SK-N-SH (cell line): ENCODE measurements around the gene LDLRAP1. TPM values are rescaled to one million over a fixed set of nuclear protein-coding genes. Genes with fewer than 3 reads are reported as not detected.

Experiments
- CTCF ChIA-PET: fragments of 300-600, 350-600 bp; formaldehyde crosslinking; extraction: SDS; loops from one replicate; lab custom pipeline; 2021; lab: Yijun Ruan, JAX
- POLR2A ChIA-PET: fragments of 350-600 bp; sonication (Branson Sonifier 250); formaldehyde crosslinking; extraction: SDS; loops from one replicate; lab custom pipeline; 2020; ENCODE audit warnings: antibody characterized with exemption, inconsistent platforms; lab: Yijun Ruan, JAX
- DNase-seq: peaks from one replicate; pipeline ENCODE4 v3.0.0; 2012
- H2AFZ ChIP-seq: fragments of 200-600 bp; sonication (generic); 2 replicates; pipeline ENCODE4 v1.8.1; 2016; ENCODE audit warnings: antibody characterized with exemption, mild to moderate bottlenecking, low read depth
- H3F3A ChIP-seq: fragments of 200-600 bp; sonication (generic); replicated peaks from 2 replicates; pipeline ENCODE3; 2016; ENCODE audit warnings: antibody characterized with exemption, mild to moderate bottlenecking; ENCODE audit not compliant: insufficient read depth
- H3K27ac ChIP-seq, 2 experiments: fragments of 200-500 bp in 1 of 2; fragments of 200-600 bp in 1 of 2; sonication (Bioruptor generic) in 1 of 2; sonication (generic), shearing (Covaris generic) in 1 of 2; 2 replicates each; pipeline versions ENCODE4 v1.5.1 to v1.6.1; 2014 to 2016; ENCODE audit warnings: low read depth in 2 of 2, inconsistent platforms in 1 of 2, low read length in 1 of 2, mild to moderate bottlenecking in 1 of 2, mixed read lengths in 1 of 2
- H3K27me3 ChIP-seq: fragments of 200-600 bp; sonication (generic), shearing (Covaris generic); 2 replicates; pipeline ENCODE4 v1.6.1; 2016; ENCODE audit warnings: mixed run types; ENCODE audit not compliant: insufficient read depth
- H3K36me3 ChIP-seq, 2 experiments: fragments of 200-500 bp in 1 of 2; fragments of 200-600 bp in 1 of 2; sonication (Bioruptor generic) in 1 of 2; sonication (generic) in 1 of 2; replicated peaks in 1 of 2; 2 replicates each; pipeline versions ENCODE3 to v1.5.1; 2014 to 2016; ENCODE audit warnings: low read length in 1 of 2, mild to moderate bottlenecking in 1 of 2; ENCODE audit not compliant: insufficient read depth in 2 of 2, control insufficient read depth in 1 of 2
- H3K4me1 ChIP-seq, 2 experiments: fragments of 200-500 bp in 1 of 2; fragments of 200-600 bp in 1 of 2; sonication (Bioruptor generic) in 1 of 2; sonication (generic), shearing (Covaris generic) in 1 of 2; 2 replicates each; pipeline versions ENCODE4 v1.5.1 to v1.6.1; 2014 to 2016; ENCODE audit warnings: low read depth in 1 of 2, low read length in 1 of 2, mixed run types in 1 of 2; ENCODE audit not compliant: insufficient read depth in 2 of 2, control insufficient read depth in 1 of 2
- H3K4me2 ChIP-seq: fragments of 200-600 bp; sonication (generic), shearing (Covaris generic); 2 replicates; pipeline ENCODE4 v1.6.1; 2017; ENCODE audit warnings: mixed run types
- H3K4me3 ChIP-seq, 2 experiments: fragments of 200-500 bp in 1 of 2; fragments of 200-600 bp in 1 of 2; sonication (Bioruptor generic) in 1 of 2; sonication (generic), shearing (Covaris generic) in 1 of 2; 2 replicates each; pipeline versions ENCODE4 v1.5.1 to v1.8.1; 2014 to 2016; ENCODE audit warnings: low read depth in 2 of 2, inconsistent platforms in 1 of 2, low read length in 1 of 2, mild to moderate bottlenecking in 1 of 2, mixed read lengths in 1 of 2, moderate library complexity in 1 of 2
- H3K79me2 ChIP-seq: fragments of 200-600 bp; sonication (generic); 2 replicates; pipeline ENCODE4 v1.8.1; 2017; ENCODE audit warnings: mild to moderate bottlenecking; ENCODE audit not compliant: insufficient read depth
- H3K9ac ChIP-seq: fragments of 200-600 bp; sonication (generic); 2 replicates; pipeline ENCODE4 v1.6.1; 2017; ENCODE audit warnings: mixed run types
- H3K9me2 ChIP-seq: fragments of 200-600 bp; sonication (generic); 2 replicates; pipeline ENCODE4 v1.6.1; 2017; ENCODE audit warnings: mixed run types
- H3K9me3 ChIP-seq: fragments of 200-600 bp; sonication (generic); 2 replicates; pipeline ENCODE4 v1.6.1; 2017; ENCODE audit warnings: mixed run types, mild to moderate bottlenecking, moderate library complexity
- H4K20me1 ChIP-seq: fragments of 200-600 bp; sonication (generic); 2 replicates; pipeline ENCODE4 v1.6.1; 2017; ENCODE audit warnings: mild to moderate bottlenecking, mixed run types; ENCODE audit not compliant: insufficient read depth
- CHD2 ChIP-seq: fragments of 150-350 bp; IDR thresholded peaks from 2 replicates; pipeline ENCODE4 v1.6.1; 2018; ENCODE audit warnings: low read length; ENCODE audit not compliant: partially characterized antibody
- EZH2phosphoT487 ChIP-seq: fragments of 200-600 bp; sonication (generic); IDR thresholded peaks from 2 replicates; pipeline ENCODE4 v1.6.1; 2017; ENCODE audit warnings: low read depth, mixed run types, mild to moderate bottlenecking, antibody characterized with exemption, moderate library complexity, borderline replicate concordance
- FOSL2 ChIP-seq: IDR thresholded peaks from 2 replicates; pipeline ENCODE4 v1.4.0; 2012; ENCODE audit warnings: low read depth, mild to moderate bottlenecking, moderate library complexity, borderline replicate concordance
- FOXJ3 ChIP-seq: sonication (generic); formaldehyde crosslinking; IDR thresholded peaks from 2 replicates; pipeline ENCODE4 v1.5.1; 2020; ENCODE audit warnings: mild to moderate bottlenecking, missing genetic modification reagents
- JUND ChIP-seq: IDR thresholded peaks from 2 replicates; pipeline ENCODE4 v1.4.0; 2012
- MEF2A ChIP-seq: IDR thresholded peaks from 2 replicates; pipeline ENCODE4 v1.4.0; 2012; ENCODE audit warnings: low read depth, borderline replicate concordance
- MXI1 ChIP-seq: IDR thresholded peaks from 2 replicates; pipeline ENCODE4 v1.6.1; 2012; ENCODE audit warnings: mild to moderate bottlenecking, low read depth, low read length, improper control_type of control experiment
- RAD21 ChIP-seq: IDR thresholded peaks from 2 replicates; pipeline ENCODE4 v1.6.1; 2012; ENCODE audit warnings: mild to moderate bottlenecking, low read length
- RCOR1 ChIP-seq: fragments of 150-350 bp; IDR thresholded peaks from 2 replicates; pipeline ENCODE4 v1.6.1; 2017; ENCODE audit warnings: antibody characterized with exemption, low read length
- RFX5 ChIP-seq: IDR thresholded peaks from 2 replicates; pipeline ENCODE4 v1.6.1; 2012; ENCODE audit warnings: mild to moderate bottlenecking, improper control_type of control experiment, low read length
- TAF1 ChIP-seq: IDR thresholded peaks from 2 replicates; pipeline ENCODE4 v1.6.1; 2012; ENCODE audit warnings: low read depth, mild to moderate bottlenecking, low read length, moderate library complexity, borderline replicate concordance
- TCF12 ChIP-seq: IDR thresholded peaks from 2 replicates; pipeline ENCODE4 v1.4.0; 2012
- YY1 ChIP-seq: IDR thresholded peaks from 2 replicates; pipeline ENCODE4 v1.4.0; 2012; ENCODE audit warnings: low read depth, mild to moderate bottlenecking
- WGBS: methylation state at CpG from one replicate; pipeline ENCODE4 v1.1.6; 2017; ENCODE audit warnings: low lambda C conversion rate; 5-methylcytosine and 5-hydroxymethylcytosine counted together
- polyA plus RNA-seq, 3 experiments: library from polyadenylated mRNA; depleted of rRNA; stranded (reverse); fragments of >200 nt; gene quantifications; 2 replicates each; pipeline ENCODE4 v1.2.3, GENCODE V29; 2012
- TF ChIP-seq, protein P1 (sequence below): IDR thresholded peaks from 2 replicates; pipeline ENCODE4 v1.6.1; 2012; ENCODE audit warnings: mild to moderate bottlenecking, low read depth, low read length, moderate library complexity
- TF ChIP-seq, protein P2 (sequence below): IDR thresholded peaks from 2 replicates; pipeline ENCODE4 v1.4.0; 2012; ENCODE audit warnings: low read depth, borderline replicate concordance
- TF ChIP-seq, protein P3 (sequence below): IDR thresholded peaks from 2 replicates; pipeline ENCODE4 v1.4.0; 2012; ENCODE audit warnings: low read depth, borderline replicate concordance
- TF ChIP-seq, protein P4 (sequence below): IDR thresholded peaks from 2 replicates; pipeline ENCODE4; 2012
- TF ChIP-seq, protein P5 (sequence below): IDR thresholded peaks from 2 replicates; pipeline ENCODE4 v1.4.0; 2012; ENCODE audit warnings: low read depth
- TF ChIP-seq, protein P6 (sequence below): fragments of 150-350 bp; IDR thresholded peaks from 2 replicates; pipeline ENCODE4 v1.6.1; 2016; ENCODE audit warnings: mild to moderate bottlenecking, low read depth, low read length

LDLRAP1 gene
- polyA plus RNA-seq, 1 of the 3 experiments (the other 2 are of a cell fraction): 19.1 TPM

DNA sequence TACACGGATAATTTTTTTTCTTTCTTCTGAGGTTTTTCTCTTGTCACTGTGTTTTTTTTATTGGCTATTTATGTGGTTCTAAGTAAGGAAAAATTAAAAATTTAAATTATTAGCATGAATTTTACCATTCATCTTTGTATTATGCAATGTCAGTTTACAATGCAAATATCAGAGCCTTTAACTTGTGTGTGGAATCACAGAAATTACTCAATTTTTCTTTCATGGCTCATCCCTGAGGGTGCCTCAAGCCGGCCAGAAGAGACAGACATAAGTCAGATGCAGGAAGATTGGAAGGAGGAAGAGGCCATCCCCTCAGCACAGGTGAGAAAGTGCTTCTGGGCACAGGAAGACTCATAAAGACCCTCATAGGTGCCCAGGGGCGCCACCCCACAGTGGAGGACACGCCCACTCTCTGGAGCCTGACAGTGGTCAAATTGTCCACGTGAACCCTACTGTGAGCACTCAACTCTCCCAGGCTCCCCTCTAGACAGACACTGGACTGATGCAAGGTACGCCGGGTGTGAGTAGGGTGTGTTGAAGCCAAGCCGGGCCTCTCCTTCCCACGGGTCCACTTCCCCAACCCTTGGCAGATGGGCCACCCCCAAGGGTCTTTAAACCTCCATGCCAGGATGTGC, 9.5 kb upstream of the LDLRAP1 start:
- CTCF ChIA-PET: interaction anchor here (1.7 kb wide), 1 partner anchor 13 kb away, joined by 5 read pairs; no protein-coding TSS in a partner anchor
- TF ChIP-seq FOSL2 (no peak), TAF1 (no peak)
- WGBS: 59% methylated on average over 2 of the region's 9 CpGs

DNA sequence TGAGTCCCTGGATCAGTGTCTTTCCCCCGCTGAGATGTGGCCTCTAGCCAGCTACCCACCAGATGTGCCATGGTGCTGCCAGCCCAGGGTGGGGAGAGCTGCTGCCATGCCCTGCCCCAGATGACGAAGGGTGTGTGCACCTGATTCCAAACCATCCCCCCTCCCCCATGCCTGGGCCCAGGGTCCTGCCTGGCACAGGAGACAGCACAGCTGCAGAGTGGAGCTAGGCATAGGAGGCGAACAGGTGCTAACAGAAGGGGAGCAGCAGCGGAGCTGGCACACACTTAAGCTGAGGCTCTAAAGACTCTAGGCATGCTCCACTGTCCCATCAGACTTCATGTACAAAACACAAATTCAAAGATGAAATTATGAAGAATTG, 9.0 kb upstream of the LDLRAP1 start:
- Histone ChIP-seq H3K79me2 (no peaks in the 10 kb centered on the region), H3K9me2 (no peaks in the 10 kb centered on the region), H4K20me1 (no peaks in the 10 kb centered on the region), H3K27me3 (no peaks in the 10 kb centered on the region)
- TF ChIP-seq, protein P1, sequence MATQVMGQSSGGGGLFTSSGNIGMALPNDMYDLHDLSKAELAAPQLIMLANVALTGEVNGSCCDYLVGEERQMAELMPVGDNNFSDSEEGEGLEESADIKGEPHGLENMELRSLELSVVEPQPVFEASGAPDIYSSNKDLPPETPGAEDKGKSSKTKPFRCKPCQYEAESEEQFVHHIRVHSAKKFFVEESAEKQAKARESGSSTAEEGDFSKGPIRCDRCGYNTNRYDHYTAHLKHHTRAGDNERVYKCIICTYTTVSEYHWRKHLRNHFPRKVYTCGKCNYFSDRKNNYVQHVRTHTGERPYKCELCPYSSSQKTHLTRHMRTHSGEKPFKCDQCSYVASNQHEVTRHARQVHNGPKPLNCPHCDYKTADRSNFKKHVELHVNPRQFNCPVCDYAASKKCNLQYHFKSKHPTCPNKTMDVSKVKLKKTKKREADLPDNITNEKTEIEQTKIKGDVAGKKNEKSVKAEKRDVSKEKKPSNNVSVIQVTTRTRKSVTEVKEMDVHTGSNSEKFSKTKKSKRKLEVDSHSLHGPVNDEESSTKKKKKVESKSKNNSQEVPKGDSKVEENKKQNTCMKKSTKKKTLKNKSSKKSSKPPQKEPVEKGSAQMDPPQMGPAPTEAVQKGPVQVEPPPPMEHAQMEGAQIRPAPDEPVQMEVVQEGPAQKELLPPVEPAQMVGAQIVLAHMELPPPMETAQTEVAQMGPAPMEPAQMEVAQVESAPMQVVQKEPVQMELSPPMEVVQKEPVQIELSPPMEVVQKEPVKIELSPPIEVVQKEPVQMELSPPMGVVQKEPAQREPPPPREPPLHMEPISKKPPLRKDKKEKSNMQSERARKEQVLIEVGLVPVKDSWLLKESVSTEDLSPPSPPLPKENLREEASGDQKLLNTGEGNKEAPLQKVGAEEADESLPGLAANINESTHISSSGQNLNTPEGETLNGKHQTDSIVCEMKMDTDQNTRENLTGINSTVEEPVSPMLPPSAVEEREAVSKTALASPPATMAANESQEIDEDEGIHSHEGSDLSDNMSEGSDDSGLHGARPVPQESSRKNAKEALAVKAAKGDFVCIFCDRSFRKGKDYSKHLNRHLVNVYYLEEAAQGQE: no peak
- TF ChIP-seq CHD2 (no peak), FOSL2 (no peak), RCOR1 (no peak), MXI1 (no peak), MEF2A (no peak), RAD21 (no peak), JUND (no peak), RFX5 (no peak), EZH2phosphoT487 (no peak), FOXJ3 (CRISPR knock-in tag) (no peak), YY1 (no peak), TCF12 (no peak)
- TF ChIP-seq, protein P2, sequence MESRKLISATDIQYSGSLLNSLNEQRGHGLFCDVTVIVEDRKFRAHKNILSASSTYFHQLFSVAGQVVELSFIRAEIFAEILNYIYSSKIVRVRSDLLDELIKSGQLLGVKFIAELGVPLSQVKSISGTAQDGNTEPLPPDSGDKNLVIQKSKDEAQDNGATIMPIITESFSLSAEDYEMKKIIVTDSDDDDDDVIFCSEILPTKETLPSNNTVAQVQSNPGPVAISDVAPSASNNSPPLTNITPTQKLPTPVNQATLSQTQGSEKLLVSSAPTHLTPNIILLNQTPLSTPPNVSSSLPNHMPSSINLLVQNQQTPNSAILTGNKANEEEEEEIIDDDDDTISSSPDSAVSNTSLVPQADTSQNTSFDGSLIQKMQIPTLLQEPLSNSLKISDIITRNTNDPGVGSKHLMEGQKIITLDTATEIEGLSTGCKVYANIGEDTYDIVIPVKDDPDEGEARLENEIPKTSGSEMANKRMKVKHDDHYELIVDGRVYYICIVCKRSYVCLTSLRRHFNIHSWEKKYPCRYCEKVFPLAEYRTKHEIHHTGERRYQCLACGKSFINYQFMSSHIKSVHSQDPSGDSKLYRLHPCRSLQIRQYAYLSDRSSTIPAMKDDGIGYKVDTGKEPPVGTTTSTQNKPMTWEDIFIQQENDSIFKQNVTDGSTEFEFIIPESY: no peak
- TF ChIP-seq, protein P3, sequence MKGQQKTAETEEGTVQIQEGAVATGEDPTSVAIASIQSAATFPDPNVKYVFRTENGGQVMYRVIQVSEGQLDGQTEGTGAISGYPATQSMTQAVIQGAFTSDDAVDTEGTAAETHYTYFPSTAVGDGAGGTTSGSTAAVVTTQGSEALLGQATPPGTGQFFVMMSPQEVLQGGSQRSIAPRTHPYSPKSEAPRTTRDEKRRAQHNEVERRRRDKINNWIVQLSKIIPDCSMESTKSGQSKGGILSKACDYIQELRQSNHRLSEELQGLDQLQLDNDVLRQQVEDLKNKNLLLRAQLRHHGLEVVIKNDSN: no peak
- TF ChIP-seq, protein P4, sequence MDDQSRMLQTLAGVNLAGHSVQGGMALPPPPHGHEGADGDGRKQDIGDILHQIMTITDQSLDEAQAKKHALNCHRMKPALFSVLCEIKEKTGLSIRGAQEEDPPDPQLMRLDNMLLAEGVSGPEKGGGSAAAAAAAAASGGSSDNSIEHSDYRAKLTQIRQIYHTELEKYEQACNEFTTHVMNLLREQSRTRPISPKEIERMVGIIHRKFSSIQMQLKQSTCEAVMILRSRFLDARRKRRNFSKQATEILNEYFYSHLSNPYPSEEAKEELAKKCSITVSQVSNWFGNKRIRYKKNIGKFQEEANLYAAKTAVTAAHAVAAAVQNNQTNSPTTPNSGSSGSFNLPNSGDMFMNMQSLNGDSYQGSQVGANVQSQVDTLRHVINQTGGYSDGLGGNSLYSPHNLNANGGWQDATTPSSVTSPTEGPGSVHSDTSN: no peak
- TF ChIP-seq, protein P5, sequence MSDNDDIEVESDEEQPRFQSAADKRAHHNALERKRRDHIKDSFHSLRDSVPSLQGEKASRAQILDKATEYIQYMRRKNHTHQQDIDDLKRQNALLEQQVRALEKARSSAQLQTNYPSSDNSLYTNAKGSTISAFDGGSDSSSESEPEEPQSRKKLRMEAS: no peak
- TF ChIP-seq, protein P6, sequence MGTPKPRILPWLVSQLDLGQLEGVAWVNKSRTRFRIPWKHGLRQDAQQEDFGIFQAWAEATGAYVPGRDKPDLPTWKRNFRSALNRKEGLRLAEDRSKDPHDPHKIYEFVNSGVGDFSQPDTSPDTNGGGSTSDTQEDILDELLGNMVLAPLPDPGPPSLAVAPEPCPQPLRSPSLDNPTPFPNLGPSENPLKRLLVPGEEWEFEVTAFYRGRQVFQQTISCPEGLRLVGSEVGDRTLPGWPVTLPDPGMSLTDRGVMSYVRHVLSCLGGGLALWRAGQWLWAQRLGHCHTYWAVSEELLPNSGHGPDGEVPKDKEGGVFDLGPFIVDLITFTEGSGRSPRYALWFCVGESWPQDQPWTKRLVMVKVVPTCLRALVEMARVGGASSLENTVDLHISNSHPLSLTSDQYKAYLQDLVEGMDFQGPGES: no peak
- TF ChIP-seq, all 33 proteins: peak for 0
- WGBS: 79% methylated on average over 3 of the region's 4 CpGs
- no peak overlapping the region for H3K27ac ChIP-seq
- H3K9me3 ChIP-seq: no peaks in the 10 kb centered on the region
- ChIA-PET POLR2A (no interaction called here), CTCF (no interaction called here)
- H3K9ac ChIP-seq: no peak overlapping the region
- H3F3A ChIP-seq: no peaks in the 10 kb centered on the region
- no peaks in the 10 kb centered on the region for H3K36me3 ChIP-seq
- H3K4me3 ChIP-seq: no peak overlapping the region
- no peak overlapping the region for H2AFZ ChIP-seq
- DNase-seq: no peak
- no peak overlapping the region for H3K4me2 ChIP-seq
- peaks cover 0 to 3% of the 10 kb centered on the region in 2 experiments; a peak in 1 of 4 replicates for H3K4me1 ChIP-seq

More for the DNA sequence above, 9.5 kb upstream of the LDLRAP1 start:
- Histone ChIP-seq H4K20me1 (no peaks in the 10 kb centered on the region), H3K9me2 (no peaks in the 10 kb centered on the region), H3K9ac (no peak overlapping the region), H2AFZ (no peak overlapping the region), H3K9me3 (no peaks in the 10 kb centered on the region), H3K4me3 (no peak overlapping the region), H3K27ac (no peak overlapping the region), H3K4me1 (peaks cover 0 to 3% of the 10 kb centered on the region in 2 experiments; a peak in 1 of 4 replicates), H3K27me3 (no peaks in the 10 kb centered on the region), H3F3A (no peaks in the 10 kb centered on the region), H3K4me2 (no peak overlapping the region), H3K36me3 (no peaks in the 10 kb centered on the region), H3K79me2 (no peaks in the 10 kb centered on the region)
- DNase-seq: no peak
- POLR2A ChIA-PET: no interaction called here
